Gastroesophageal sphincter (tissue), 4 donors: Measurements from ENCODE around the gene LEKR1. TPM values are rescaled to one million over a fixed set of nuclear protein-coding genes. Genes with fewer than 3 reads are reported as not detected.

Experiments used
- ATAC-seq: fragments of 150-250 bp; one replicate; pipeline ENCODE4 v1.9.1; 2016; ENCODE audit warnings: mild to moderate bottlenecking, moderate library complexity
- H3K27ac ChIP-seq, 4 donors: fragments of 200-600 bp; sonication (generic) in 3 of 4; 1 replicate in 3 of 4; 2 replicates in 1 of 4; pipeline ENCODE4 v1.5.1; 2016 to 2019
- H3K27me3 ChIP-seq: fragments of 200-600 bp; sonication (generic); one replicate; pipeline ENCODE4 v1.5.1; 2019
- H3K36me3 ChIP-seq, 2 donors: fragments of 200-600 bp; sonication (generic); one replicate each; pipeline ENCODE4 v1.5.1; 2019; ENCODE audit warnings: control low read depth in 1 of 2
- H3K4me1 ChIP-seq, 3 donors: fragments of 200-600 bp; sonication (generic); 1 replicate in 2 of 3; 2 replicates in 1 of 3; pipeline ENCODE4 v1.5.1; 2016 to 2019; ENCODE audit warnings: control low read depth in 2 of 3
- H3K4me3 ChIP-seq, 2 donors: fragments of 200-600 bp; sonication (generic); one replicate each; pipeline ENCODE4 v1.5.1; 2019; ENCODE audit warnings: mild to moderate bottlenecking in 1 of 2, moderate library complexity in 1 of 2
- H3K9me3 ChIP-seq, 3 donors: fragments of 200-600 bp; sonication (generic); one replicate each; pipeline ENCODE4 v1.5.1; 2017 to 2019; ENCODE audit warnings: control low read depth in 2 of 3
- EP300 ChIP-seq: sonication (generic); formaldehyde crosslinking; IDR thresholded peaks from one replicate; pipeline ENCODE4 v1.6.1; 2017; ENCODE audit warnings: antibody characterized with exemption, mild to moderate bottlenecking
- POLR2A ChIP-seq, 2 donors: fragments of 450-650 bp; IDR thresholded peaks; one replicate each; pipeline ENCODE4 v1.6.1; 2017; ENCODE audit warnings: antibody characterized with exemption in 2 of 2, mild to moderate bottlenecking in 2 of 2, moderate library complexity in 1 of 2
- POLR2AphosphoS5 ChIP-seq: sonication (generic); formaldehyde crosslinking; IDR thresholded peaks from one replicate; pipeline ENCODE4 v1.6.1; 2017; ENCODE audit warnings: antibody characterized with exemption
- WGBS, 2 donors: methylation state at CpG; one replicate each; pipeline ENCODE4 v1.1.5; 2018; ENCODE audit warnings: low coverage in 1 of 2; 5-methylcytosine and 5-hydroxymethylcytosine counted together
- total RNA-seq, 4 donors: library from RNA; depleted of rRNA; stranded (reverse); fragments of >200 nt; gene quantifications; one replicate each; pipeline ENCODE4 v1.1.0, GENCODE V29; 2016
- TF ChIP-seq, protein P1 (sequence below), 4 experiments: fragments of 200-600 bp in 2 of 4; fragments of 450-650 bp in 2 of 4; sonication (generic) in 1 of 4; IDR thresholded peaks; one replicate each; pipeline ENCODE4 v1.5.1; 2017 to 2019; ENCODE audit warnings: antibody characterized with exemption in 4 of 4, mild to moderate bottlenecking in 2 of 4, moderate library complexity in 2 of 4

LEKR1 gene
- total RNA-seq, 4 donors from 2014 or later = 2.7 TPM; not detected in 3

DNA sequence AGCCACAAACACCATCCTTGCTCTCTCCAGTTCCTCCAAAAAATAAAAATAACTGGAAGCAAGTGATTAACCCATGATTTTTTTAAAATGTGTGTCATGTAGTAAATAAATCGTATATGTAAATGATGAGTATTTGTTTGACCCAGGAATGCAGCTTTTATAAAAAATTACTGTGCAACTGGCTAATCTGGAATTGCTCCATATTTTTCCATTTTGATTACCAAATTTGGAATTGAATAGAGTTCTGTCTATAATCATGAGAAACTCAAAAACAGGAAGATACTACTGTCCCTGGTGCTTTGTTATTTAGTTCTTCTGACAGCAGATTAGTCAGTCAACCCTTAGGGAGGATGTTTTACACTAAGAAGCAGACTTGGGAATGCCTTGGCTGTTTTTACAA lies 217.6 kb downstream of the LEKR1 start:
- no peaks in the 10 kb centered on the region for H3K36me3 ChIP-seq
- no peak for TF ChIP-seq POLR2A (IDR thresholded peaks at IDR 0.05)
- TF ChIP-seq, protein P1, sequence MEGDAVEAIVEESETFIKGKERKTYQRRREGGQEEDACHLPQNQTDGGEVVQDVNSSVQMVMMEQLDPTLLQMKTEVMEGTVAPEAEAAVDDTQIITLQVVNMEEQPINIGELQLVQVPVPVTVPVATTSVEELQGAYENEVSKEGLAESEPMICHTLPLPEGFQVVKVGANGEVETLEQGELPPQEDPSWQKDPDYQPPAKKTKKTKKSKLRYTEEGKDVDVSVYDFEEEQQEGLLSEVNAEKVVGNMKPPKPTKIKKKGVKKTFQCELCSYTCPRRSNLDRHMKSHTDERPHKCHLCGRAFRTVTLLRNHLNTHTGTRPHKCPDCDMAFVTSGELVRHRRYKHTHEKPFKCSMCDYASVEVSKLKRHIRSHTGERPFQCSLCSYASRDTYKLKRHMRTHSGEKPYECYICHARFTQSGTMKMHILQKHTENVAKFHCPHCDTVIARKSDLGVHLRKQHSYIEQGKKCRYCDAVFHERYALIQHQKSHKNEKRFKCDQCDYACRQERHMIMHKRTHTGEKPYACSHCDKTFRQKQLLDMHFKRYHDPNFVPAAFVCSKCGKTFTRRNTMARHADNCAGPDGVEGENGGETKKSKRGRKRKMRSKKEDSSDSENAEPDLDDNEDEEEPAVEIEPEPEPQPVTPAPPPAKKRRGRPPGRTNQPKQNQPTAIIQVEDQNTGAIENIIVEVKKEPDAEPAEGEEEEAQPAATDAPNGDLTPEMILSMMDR (IDR thresholded peaks at IDR 0.05) = no peak
- TF ChIP-seq EP300 = no peak
- TF ChIP-seq POLR2AphosphoS5 = no peak
- H3K4me1 ChIP-seq = no peaks in the 10 kb centered on the region
- WGBS, 2 donors = 63 to 67% methylated on average over 1 of the region's 1 CpG
- no peaks in the 10 kb centered on the region for H3K9me3 ChIP-seq
- H3K4me3 ChIP-seq = no peak overlapping the region
- no peak for ATAC-seq
- H3K27me3 ChIP-seq = no peaks in the 10 kb centered on the region
- no peak overlapping the region for H3K27ac ChIP-seq

- H3K4me3 ChIP-seq = peak overlapping the region in 1 of 2 donors; percentile 20
- TF ChIP-seq POLR2AphosphoS5 (no peak), EP300 (no peak), POLR2A (IDR thresholded peaks at IDR 0.05) (no peak)
- TF ChIP-seq, protein P1 (IDR thresholded peaks at IDR 0.05) = no peak
- H3K9me3 ChIP-seq = no peaks in the 10 kb centered on the region
- 59 to 60% methylated on average over 4 to 12 of the region's 12 CpGs for WGBS, 2 donors
- ATAC-seq = peak; percentile 58
- no peaks in the 10 kb centered on the region for H3K27me3 ChIP-seq
- no peaks in the 10 kb centered on the region for H3K36me3 ChIP-seq
- H3K27ac ChIP-seq = peak overlapping the region in 3 of 4 donors; percentile 27 to 61 (median 47)
- no peaks in the 10 kb centered on the region for H3K4me1 ChIP-seq
Measured at GRCh38 chr3:157045238-157045850, 219.2 kb downstream of the LEKR1 start.

DNA sequence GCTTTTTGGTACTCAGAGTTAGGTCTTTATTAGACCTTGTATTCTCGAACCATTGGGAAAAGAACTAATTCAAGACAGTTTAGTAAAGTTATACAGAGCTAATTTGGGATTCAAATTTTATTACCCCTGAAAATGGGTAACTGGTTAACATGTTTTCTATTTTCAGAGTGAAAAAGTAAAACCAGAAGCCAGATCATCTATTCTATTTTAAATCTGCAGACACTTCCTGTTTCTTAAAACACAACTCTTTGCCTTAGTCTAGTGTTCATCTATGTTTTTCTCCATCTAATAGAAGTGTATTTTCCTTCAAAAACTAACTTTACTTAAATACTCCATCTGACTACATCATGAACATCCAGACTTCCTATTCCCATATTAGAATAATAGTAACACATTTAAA lies 220.4 kb downstream of the LEKR1 start:
- WGBS, 2 donors = 83 to 100% methylated on average over 1 of the region's 1 CpG
- no peaks in the 10 kb centered on the region for H3K36me3 ChIP-seq
- no peak overlapping the region for H3K27ac ChIP-seq
- H3K9me3 ChIP-seq = no peaks in the 10 kb centered on the region
- no peak for ATAC-seq
- no peak overlapping the region for H3K4me3 ChIP-seq
- H3K27me3 ChIP-seq = no peaks in the 10 kb centered on the region
- TF ChIP-seq EP300 = no peak
- TF ChIP-seq, protein P1 (IDR thresholded peaks at IDR 0.05) = no peak
- no peak for TF ChIP-seq POLR2AphosphoS5
- no peak for TF ChIP-seq POLR2A (IDR thresholded peaks at IDR 0.05)
- H3K4me1 ChIP-seq = no peaks in the 10 kb centered on the region

DNA sequence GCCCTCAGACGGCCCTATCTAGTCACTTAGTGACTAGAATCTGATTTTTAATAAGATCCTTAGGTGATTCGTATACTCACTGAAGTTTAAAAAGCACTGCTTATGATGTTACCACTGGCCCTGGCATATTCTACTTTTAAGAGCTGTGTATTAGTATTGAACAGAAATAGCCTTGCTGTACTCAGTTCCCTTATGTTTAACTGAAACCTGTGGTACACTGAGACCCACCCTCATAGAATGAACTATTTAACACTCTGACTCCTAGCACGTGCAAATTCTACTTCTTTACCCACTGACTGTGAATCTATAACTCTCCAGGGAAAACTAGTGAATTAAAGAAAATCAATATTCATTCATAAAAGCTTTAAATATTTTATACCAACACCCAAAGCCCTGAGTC lies 224.9 kb downstream of the LEKR1 start:
- ATAC-seq = no peak
- Histone ChIP-seq H3K4me1 (no peaks in the 10 kb centered on the region), H3K36me3 (no peaks in the 10 kb centered on the region), H3K4me3 (no peak overlapping the region), H3K27me3 (no peaks in the 10 kb centered on the region), H3K27ac (no peak overlapping the region), H3K9me3 (no peaks in the 10 kb centered on the region)
- 88 to 95% methylated on average over 3 of the region's 3 CpGs for WGBS, 2 donors
- no peak for TF ChIP-seq POLR2AphosphoS5
- no peak for TF ChIP-seq EP300
- TF ChIP-seq, protein P1 (IDR thresholded peaks at IDR 0.05) = no peak
- TF ChIP-seq POLR2A (IDR thresholded peaks at IDR 0.05) = no peak

DNA sequence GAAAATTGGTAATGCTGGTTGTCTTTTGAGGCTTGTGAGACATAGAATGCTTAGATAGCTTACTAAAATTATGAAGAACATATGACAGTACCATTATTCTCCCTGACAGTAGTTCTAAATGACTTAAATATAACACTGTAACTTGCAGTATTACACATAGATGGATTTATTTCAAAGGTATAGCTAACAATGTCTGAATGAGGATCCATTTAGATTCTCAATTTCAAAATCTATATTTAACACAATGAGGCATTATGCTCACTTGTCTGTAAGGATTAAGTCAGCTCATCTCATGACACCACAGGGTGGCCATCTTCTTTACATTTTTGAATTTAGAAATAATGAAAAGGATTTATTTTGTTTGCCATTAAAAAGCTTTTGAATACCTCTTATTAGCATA lies 225.4 kb downstream of the LEKR1 start:
- no peaks in the 10 kb centered on the region for H3K27me3 ChIP-seq
- TF ChIP-seq POLR2AphosphoS5 (no peak), EP300 (no peak), POLR2A (IDR thresholded peaks at IDR 0.05) (no peak)
- TF ChIP-seq, protein P1 (IDR thresholded peaks at IDR 0.05) = no peak
- no peak for ATAC-seq
- no peaks in the 10 kb centered on the region for H3K36me3 ChIP-seq
- no peak overlapping the region for H3K27ac ChIP-seq
- no peak overlapping the region for H3K4me3 ChIP-seq
- H3K4me1 ChIP-seq = no peaks in the 10 kb centered on the region
- H3K9me3 ChIP-seq = no peaks in the 10 kb centered on the region
